Left renal pelvis (tissue), 4 donors: ENCODE data around the gene DNMT3A. TPM values are rescaled to one million over a fixed set of nuclear protein-coding genes. Genes with fewer than 3 reads are reported as not detected.

Experiments
- DNase-seq, 4 donors: peaks; one replicate each; pipeline ENCODE4 v3.0.0-alpha.2; 2013; ENCODE audit warnings: low read depth in 4 of 4, low spot score in 3 of 4
- polyA plus RNA-seq, 4 donors: library from polyadenylated mRNA; unstranded; fragments of 120-200 nt; gene quantifications; one replicate each; pipeline ENCODE4 v1.2.1, GENCODE V29; 2013; ENCODE audit not compliant: insufficient read length in 4 of 4

The DNMT3A gene
- polyA plus RNA-seq, 4 donors = 61.3 to 96.8 (median 75.7) TPM

DNA sequence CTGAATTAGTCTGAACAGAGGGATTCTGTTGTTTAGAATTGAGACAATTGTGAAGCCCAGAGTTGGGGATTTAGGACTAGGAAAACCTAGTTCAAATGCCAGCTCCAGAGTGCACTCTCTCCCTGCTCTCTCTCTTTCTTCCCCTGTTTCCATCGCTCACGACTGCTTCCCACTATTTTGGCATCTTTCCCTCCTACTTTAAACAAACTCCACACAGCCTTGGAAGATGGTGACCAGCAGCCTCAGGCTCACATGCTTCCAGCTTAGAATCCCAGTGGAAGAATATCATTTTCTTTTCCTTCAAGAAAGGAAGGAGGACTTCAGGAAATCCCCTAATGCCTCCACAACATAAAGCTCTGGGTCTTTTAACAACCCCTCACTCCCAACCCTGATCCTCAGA is 6.1 kb upstream of the DNMT3A start:
- DNase-seq = no peak

DNA sequence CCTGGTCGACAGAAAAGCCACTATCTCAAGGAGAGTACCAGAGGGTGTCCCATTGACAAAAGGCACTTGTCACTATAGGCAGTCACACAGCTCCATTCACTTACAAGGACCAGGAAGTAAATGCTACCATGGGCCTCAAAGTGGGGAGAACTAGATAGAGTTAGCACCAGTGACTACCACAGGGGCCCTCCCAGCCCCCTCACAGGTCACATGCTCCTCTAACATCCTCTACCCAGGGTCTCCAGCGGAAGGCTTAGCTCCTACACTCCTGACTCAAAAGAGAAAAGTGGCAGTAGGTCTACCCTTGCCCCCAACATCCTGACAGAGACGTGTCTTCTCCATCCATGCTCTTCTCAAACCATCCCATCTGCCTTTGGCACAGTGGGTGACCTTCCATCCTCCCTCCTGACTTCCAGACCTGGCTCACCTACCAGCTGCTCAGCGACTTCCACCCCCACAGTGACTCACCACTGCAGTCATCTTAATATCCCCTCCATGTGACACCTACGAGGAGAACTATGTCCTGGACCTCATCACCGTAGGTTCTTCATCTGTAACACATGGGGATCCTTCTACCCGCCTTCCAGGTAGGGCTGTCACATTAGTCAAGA is 5.6 kb upstream of the DNMT3A start:
- DNase-seq = no peak

DNA sequence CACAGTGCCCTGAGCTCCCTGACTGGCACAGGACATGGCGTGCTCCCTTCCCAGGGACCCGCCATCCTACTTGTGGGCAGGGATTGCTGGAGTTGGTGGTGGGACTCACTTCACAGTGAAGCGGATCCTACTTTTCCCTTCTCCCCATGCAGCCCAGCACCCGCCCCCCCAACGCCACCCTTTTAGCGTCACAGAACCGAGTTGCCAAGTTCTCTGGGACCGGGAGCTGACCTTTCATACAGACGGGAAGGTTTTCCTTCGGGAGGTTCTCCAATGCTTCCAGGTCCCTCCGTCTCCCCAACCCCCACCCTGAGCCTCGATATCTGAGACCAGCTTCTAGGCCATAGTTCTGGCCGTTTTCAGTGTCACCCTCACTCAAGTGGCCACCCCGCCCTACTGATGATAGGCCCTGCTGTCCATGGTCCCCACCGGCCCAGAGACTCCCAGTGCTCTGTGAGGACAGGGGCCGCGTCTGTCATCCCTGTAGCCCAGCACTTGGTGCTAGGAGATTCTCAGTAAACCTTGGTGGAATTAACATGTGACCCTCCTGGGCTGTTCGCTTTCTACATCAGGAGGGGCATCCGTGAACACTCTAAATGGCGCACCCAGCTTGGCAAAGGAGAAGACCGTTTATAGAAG is 1.6 kb upstream of the DNMT3A start:
- DNase-seq = no peak

DNA sequence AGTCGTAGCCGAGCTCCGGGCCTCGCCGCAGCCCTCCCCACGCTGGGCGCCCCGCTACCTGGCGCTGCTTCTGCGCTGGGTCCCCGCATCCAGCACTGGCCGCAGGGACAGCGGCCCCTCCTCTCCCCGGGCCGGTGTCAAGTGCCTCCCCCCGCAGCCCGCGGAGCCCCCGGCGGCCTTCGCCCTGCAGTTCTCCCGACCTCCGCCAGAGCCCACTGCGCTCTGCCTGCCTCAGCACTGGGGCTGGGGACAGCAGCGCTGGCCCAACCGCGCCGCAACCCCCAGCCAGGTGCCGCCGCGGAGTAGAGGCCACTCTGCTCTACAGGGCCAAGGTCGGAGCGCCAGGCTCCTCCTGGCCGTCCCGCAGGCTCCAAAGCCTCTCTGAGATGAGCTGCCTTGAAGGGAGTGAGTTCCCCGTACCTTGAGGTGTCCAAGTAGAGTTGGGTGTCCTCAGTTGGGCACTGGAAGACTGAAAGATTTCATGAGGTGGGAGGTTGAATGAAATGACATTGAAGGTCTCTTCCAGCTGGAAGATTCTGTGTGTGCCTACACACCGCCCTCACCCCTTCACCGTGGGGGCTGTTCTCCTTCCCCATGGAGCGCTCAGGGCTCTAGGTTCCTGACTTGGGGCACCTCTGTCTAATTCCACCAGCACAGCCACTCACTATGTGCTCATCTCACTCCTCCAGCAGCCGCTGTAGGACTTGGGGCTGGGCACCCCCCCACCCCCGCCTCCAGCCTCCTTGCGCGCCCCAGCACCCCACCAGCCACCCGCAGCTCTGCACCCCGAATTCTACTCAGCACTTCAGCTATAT is 854 bp upstream of the DNMT3A start:
- DNase-seq = peak; percentile 63 to 75 (median 69)

DNA sequence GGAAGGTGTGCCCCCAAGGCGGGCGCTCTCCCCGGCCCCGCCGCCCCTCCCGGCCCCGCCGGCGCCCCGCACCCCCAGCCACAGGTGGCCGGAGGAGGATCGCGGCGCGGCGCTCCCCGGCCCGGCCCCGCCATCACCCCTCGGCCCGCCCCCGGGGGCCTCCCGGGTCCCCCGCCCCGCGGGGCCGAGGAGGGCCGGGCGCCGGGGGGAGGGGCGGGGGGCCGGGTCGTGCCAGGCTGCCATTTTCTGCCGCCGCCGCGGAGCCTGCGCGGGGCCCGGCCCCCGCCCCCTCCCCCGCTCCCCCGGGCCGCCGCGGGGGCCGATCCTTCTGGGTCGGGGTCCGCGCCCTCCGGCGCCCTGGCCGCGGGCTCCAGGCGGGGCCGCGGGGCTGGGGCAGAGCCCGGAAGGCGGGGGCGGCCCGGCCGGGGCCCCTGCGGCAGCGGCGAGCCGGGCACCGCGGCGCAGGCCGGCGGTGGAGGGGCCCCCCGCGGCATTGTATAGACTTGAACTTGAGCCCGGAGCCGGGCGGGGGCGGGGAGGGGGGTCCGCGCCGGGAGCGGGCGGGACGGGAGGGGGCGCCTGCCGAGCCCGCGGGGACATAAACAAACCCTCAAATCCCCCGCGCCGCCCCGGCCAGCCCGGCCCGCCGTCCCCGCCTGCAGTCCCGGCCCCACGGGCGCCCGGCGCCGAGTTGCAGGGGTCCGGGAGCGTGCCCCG is 556 bp downstream of the DNMT3A start:
- DNase-seq = no peak

DNA sequence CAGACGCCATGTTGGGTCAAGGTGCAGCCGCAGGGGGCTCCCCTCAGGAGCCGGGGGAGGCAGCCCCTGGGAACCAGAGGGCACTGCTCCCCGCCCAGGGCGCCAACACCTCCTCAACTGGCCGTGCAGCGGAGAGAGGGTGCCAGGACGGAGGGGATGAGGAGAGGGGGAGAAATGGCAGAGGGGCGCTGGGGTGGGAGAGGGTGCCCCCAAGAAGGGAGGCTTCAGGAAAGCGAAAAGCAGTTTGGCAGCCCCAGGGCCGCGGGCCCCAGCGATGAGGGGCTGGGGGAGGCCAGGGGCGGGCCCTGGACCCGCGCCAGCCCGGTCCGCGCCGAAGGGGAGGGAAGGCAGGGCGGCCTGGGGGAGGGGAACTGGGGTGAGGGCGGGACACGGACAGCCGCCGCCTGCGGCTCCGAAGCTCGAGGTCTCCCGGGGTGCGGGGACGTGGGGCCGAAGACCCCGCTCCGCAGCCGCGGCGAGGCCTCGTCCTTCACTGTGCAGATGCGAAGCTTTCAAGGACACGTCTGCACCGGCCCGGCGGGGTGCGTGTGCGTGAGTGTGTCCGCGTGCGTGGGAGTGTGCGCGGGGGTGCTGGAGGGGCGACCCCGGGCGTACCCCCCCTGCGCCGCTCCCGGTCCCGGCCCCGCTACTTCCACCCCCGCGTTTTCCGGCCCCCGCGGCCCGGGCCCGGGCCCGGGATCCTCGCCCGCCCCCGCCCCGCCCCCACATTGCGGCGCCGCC is 1.4 kb downstream of the DNMT3A start:
- no peak for DNase-seq

DNA sequence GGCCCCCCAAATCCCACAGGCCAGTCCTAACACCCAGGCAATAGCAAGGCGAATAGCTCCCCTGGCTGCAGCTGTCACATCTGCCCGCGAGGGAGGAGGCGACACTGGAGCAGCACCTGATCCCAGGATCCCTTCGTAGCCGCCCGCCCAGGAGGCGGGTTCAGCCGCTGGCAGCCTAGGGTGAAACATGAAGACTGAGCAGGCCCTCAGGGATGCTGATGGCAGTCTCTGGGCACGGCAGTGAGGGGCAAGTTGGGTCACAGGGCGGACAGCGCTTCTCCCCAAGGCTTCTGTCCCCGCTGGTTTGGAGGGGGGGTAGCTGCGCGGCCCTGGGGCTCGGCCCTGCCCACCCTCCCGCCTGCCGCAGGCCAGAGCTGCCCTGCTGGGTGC is 1.9 kb downstream of the DNMT3A start:
- no peak for DNase-seq

DNA sequence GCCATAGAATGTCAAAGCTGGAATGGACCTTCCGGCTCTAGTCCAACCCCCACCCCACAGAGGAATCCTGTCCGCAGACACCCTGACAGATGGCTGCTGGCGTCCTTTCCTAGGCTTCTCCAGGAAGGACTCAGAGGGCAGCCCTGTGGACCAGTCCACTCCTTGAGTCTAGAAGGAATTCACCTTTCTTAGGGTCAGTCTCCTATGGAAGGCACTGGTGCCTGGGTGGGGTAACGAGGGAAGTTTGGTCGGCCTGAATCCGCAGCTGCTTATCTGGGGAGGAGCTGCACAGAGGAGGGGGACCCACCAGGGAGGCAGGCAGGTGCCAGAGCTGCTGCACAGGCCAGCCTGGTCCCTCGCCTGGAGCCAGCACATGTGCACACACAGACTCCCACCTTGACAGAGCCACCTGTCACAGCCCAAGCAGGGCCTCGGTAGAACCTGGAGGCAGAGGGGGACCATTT is 2.5 kb downstream of the DNMT3A start:
- no peak for DNase-seq

DNA sequence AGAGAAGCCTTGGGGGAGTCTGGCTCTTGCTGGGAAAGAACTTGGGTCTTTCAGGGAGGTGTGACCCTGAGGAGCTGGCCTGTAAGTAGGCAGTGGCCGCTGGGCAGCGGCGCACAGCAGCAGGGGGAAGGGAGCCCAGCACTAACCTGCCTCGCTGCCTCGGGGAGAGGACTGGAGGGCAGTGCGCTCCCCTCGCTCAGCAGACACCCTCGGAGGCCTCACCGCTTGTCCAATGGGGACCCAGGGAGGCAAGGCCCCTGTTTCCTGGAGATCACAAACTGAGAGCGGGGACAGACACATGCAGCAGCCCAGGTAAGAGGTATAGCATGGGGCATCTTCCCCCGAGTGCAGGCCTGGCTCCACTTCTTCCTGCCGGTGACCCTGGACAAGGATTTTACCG is 3.3 kb downstream of the DNMT3A start:
- DNase-seq = no peak

DNA sequence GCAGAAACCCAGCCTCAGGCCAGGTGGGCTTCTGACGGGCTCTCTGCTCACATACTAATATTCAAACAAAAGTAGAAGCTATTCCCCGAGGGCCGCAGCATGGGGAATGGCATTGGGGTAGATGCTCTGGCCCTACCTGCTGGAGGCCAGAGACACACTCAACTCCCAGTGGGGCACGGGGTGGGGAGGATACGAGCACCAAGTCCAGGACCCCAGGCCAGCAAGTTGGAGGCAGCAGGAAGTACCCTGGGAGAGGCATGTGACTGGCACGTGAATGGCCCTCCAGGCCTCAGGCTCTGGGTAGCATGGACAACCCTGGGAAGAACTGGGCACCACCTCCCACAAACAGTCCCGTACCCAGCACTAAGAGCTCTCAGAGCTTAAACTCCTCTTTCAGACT is 3.8 kb downstream of the DNMT3A start:
- no peak for DNase-seq

DNA sequence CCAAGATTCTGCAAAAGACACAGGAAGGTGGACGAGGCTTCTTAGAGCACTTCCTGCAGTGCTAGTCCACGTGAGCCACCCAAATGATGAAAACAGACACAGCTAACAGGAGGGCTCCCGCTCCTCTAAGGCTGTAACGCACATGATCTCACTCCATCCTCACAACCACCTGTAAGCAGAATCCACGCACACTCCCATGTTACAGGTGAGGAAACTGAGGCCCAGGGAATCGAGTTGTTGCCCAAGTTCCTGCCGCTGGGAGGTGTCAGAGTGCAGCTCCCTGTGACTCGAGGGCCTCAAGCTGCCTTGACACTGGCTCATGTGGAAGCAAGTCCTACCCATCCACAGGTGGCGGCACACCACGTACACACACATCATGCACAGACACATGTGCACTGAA is 4.4 kb downstream of the DNMT3A start:
- no peak for DNase-seq

DNA sequence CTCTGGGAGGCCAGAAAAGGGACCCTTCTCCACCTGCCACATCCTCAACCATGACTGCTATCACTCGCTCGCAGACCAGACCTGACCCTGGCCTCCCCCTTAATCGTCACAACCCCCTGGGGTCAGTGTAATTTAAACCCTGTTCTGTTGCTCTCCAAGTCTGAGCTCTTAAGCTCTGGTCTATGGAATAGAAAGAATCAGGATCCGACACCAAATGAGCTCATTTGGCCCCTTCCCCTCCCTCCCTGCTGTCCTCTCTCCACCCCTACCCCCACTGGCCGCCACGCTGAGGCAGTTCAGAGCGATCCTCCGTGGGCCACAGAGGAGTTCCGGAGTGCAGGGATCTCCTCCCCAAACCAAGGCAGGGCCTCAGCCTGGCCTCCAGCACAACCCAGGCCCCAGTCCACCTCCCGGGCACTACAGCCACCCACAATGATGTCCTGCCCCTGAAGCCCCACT is 5.3 kb downstream of the DNMT3A start:
- DNase-seq = no peak

DNA sequence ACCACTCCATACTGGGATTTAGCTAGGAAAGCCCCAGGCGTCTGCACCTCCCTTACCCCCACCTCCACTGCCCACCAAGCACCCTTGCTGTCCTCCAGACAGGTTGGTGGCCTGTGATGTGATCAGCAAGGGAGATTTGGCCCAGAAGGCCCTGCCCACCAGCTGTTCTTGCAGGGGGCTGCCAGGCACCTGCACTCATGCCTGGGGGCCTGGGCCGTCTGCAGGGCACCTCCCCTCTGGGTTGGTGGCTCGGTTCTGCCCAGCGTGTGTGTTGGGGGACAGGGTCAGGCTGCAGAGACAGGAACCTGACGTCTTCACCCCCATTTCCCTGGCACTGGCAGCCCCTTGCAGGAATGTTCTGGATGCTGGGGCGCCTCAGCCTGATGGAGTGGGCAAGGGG is 5.8 kb downstream of the DNMT3A start:
- DNase-seq = no peak

DNA sequence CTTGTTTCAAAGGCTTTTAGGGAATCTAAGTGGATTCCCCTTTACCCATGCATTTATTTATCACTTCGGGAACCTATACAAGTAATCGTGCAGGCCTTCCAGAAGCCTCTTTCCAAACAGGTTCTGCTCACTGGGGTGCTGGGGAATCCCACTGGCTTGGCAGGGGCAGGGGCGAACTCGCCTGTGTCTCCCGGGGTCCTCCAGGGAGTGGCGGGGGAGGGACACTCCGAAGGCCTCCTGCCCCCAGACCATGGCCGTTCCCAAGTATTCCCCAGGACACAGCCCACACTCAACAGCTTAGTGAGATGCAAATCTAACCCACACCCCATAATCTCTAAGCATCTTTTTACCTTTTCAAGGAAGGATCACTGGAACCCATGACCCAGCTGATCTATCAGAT is 6.5 kb downstream of the DNMT3A start:
- no peak for DNase-seq

DNA sequence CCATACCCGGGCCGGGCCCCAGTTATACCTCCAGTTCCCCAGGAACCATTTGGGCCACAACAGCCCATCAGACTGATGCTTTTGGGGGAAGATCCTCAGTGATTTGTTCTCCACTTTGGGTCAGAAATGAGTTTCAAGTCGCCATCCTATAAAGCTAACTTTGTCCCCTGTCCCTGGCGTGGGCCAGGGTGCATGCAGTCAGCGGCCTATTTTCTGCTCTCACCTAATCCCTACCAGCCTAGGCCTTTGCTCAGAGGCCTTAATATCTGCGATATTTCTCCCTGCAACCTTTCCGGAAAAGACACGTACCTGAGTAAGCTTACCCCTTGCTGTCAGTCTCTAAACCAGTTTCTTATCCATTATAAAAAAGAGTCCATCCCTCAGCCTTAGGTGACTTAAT is 7.2 kb downstream of the DNMT3A start:
- no peak for DNase-seq

DNA sequence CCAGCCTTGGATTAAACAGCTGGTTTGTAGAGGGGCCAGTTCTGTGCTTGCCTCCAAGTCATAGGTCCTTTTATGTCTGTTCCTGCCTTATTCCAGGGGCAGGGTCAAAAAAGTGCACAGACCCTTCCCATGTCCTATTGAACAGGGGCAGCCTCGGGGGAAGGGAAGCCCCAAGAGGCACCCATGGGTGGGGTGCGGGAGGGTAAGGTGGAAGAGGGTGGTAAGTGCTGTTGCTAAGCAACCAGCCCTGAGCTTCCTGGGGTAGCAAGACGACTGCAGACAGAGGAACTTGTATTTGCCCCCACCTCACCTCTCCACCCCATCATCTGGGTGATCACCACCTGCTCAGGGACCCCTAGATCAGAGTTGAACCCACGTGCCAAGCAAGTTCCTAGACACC is 7.7 kb downstream of the DNMT3A start:
- DNase-seq = no peak

DNA sequence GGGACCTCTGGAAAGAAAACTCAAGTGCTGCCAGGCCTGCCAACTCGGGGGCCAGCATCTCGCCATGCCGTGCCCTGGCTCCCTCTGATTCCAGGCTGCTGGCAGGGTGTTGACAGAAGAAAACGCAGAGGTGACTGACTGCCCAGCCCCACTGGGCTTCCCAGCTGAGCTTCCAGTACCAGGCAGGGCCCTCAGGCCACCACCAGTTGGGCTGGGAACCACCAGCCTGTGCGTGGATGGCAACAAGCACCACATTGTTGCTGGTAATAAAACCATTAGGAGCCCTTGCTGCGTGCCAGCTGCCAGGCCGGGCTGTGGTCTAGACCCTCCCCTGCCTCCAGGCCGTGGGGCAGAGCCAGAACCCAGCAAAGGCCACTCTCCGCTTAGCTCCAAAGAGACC is 9.2 kb downstream of the DNMT3A start:
- no peak for DNase-seq

DNA sequence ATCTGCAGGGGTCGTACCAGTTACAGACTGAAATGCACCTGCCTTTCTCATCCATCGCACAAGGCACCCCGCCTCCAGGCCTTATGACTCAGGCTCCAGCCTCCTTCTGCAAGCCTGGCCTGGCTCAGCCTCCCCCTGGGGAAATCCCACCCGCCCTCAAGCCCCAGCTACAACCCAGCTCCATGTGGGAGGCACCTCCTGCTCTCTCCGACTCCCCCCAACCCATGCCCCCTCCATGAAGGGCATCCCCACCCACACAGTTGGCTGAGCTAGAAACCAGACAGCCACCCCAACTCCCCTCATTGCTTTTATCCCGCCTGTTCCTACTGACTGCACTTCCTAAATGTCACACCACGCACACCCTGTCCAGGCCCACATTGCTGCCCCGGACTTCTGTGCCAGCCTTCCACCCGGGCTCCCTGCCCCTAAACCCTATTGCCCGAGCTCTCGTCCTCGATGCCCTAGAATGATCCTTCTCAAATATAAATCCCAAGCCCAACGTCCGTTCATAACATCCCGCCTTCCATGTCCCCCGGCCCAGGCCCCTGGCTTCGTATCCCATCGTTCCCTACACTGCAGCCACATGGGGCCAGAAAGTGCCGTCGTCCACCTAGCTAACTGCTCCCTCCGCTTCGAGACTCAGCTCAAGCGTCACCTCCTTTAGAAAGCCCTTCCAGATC is 9.9 kb downstream of the DNMT3A start:
- DNase-seq = no peak

DNA sequence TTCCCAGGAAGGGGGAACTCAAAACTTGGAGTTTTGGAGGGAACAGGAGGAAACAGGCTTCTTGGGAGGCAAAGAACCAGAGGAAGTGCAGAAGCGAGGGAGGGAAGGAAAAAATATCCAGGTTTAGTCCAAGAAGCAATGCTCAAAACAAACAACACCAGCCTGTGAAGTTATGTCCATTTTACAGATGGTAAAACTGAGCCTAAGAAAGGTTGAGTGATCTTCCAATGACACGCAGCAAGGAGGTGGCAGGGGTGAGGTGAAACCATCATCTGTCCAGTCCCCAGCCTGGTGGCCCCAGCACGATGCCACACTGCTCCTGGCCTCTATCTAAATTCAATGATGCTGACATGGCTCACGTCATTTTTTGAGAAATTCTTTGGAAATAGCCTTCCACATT is 10.8 kb downstream of the DNMT3A start:
- no peak for DNase-seq

DNA sequence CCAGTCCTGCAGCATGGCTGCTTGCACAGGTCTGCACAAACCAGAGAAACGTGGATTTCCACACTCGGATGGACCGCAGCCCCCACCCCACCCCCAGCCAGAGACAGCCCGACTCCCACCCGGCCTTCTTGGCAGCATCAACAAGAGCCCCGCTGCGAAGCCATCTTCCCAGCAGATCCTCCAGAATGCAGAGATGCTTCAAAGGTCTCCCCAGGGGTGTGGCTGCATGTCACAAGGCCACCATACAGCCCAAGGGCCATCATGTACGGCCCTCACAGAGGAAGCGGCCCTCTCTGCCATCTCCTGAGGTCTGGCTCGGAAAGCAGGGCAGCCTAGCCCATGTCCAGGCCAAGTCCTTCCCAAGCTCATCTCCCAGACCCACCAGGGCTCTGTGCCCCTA is 11.5 kb downstream of the DNMT3A start:
- no peak for DNase-seq
